ENCODE data around the gene PITPNB. TPM values are rescaled to one million over a fixed set of nuclear protein-coding genes. Genes with fewer than 3 reads are reported as not detected.

PITPNB gene
- total and polyA plus RNA-seq, 2 experiments from 2014 or later = 50.9 to 56.0 TPM

DNA sequence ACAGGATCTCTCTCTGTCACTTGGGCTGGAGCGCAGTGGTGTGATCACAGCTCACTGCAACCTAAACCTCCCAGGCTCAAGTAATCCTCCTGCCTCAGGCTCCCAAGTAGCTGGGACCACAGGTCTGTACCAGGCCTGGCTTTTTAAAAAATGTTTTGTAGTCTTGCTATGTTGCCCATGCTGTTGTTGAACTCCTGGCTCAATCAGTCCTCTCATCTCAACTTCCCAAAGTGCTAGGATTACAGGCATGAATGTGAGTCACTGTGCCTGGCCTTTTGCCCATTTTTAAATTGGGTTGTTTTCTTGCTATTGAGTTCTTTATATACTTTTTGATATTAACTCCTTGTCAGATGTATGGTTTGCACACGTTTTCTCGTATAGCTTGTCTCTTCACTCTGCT is 33.0 kb upstream of the PITPNB start (continued):
- TF ChIP-seq, protein P1, sequence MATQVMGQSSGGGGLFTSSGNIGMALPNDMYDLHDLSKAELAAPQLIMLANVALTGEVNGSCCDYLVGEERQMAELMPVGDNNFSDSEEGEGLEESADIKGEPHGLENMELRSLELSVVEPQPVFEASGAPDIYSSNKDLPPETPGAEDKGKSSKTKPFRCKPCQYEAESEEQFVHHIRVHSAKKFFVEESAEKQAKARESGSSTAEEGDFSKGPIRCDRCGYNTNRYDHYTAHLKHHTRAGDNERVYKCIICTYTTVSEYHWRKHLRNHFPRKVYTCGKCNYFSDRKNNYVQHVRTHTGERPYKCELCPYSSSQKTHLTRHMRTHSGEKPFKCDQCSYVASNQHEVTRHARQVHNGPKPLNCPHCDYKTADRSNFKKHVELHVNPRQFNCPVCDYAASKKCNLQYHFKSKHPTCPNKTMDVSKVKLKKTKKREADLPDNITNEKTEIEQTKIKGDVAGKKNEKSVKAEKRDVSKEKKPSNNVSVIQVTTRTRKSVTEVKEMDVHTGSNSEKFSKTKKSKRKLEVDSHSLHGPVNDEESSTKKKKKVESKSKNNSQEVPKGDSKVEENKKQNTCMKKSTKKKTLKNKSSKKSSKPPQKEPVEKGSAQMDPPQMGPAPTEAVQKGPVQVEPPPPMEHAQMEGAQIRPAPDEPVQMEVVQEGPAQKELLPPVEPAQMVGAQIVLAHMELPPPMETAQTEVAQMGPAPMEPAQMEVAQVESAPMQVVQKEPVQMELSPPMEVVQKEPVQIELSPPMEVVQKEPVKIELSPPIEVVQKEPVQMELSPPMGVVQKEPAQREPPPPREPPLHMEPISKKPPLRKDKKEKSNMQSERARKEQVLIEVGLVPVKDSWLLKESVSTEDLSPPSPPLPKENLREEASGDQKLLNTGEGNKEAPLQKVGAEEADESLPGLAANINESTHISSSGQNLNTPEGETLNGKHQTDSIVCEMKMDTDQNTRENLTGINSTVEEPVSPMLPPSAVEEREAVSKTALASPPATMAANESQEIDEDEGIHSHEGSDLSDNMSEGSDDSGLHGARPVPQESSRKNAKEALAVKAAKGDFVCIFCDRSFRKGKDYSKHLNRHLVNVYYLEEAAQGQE (IDR thresholded peaks at IDR 0.05; ENCODE audit: unreplicated experiment) = no peak
- TF ChIP-seq ZNF114 (CRISPR knock-in tag; IDR thresholded peaks at IDR 0.05) (no peak), ZNF331 (CRISPR knock-in tag; IDR thresholded peaks at IDR 0.05; ENCODE audit: low read depth) (no peak), EZH2phosphoT487 (IDR thresholded peaks at IDR 0.05; ENCODE audit: unreplicated experiment) (no peak), STAT1 (IDR thresholded peaks at IDR 0.05; ENCODE audit: unreplicated experiment) (no peak)

DNA sequence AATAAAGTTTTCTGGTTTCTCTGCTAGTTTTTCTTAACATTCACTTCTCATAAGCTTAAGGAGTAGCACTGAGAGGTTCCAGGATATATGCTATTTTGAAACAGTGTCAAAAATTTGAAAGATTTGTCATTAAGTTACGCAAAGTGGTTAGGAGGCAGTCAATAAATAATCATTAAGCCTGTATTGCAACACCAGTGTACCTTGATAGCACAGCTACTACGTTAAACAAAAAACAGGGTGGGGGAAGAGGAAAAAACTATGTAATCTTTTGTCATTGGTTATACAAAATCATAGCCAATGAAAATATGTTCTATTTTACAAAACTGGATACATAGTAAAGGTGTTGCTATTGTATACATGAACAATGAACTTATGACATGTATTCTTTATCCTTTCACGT is 30.4 kb upstream of the PITPNB start:
- no peaks in the 10 kb centered on the region for H3K79me2 ChIP-seq (replicated peaks; ENCODE audit: insufficient read depth)
- Mint-ChIP-seq H3K9me3 (no peaks in the 10 kb centered on the region), H3K36me3 (ENCODE audit: low read depth) (no peaks in the 10 kb centered on the region), H3K27me3 (ENCODE audit: insufficient read depth, low read depth, poor library complexity) (peaks cover 1% of the 10 kb centered on the region), H3K4me1 (0 out of 3 replicates have a peak, but pooled peaks cover 3% of the 10 kb centered on the region), H3K27ac (no peak overlapping the region), H3K4me3 (no peak overlapping the region)
- ATAC-seq (no peak), DNase-seq (ENCODE audit: low spot score) (no peak)
- H3K27ac ChIP-seq (ENCODE audit: low read depth) = no peak overlapping the region
- no peaks in the 10 kb centered on the region for H3K27me3 ChIP-seq (ENCODE audit: insufficient read depth)
- no peaks in the 10 kb centered on the region for H3K9me2 ChIP-seq (ENCODE audit: insufficient read depth)
- no peaks in the 10 kb centered on the region for H3K36me3 ChIP-seq (ENCODE audit: insufficient read depth)
- no peaks in the 10 kb centered on the region for H3F3A ChIP-seq (replicated peaks; ENCODE audit: low read depth)
- no peaks in the 10 kb centered on the region for H4K20me1 ChIP-seq (replicated peaks; ENCODE audit: insufficient read depth)
- H3K4me3 ChIP-seq = no peak overlapping the region
- H3K4me1 ChIP-seq (ENCODE audit: insufficient read depth) = no peaks in the 10 kb centered on the region
- H3K4me2 ChIP-seq = no peak overlapping the region
- H2AFZ ChIP-seq = no peak overlapping the region
- TF ChIP-seq POLR2AphosphoS5 (IDR thresholded peaks at IDR 0.05; ENCODE audit: low read depth) (no peak), ZNF331 (CRISPR knock-in tag; IDR thresholded peaks at IDR 0.05; ENCODE audit: low read depth) (no peak), STAT1 (IDR thresholded peaks at IDR 0.05; ENCODE audit: unreplicated experiment) (no peak), EZH2phosphoT487 (IDR thresholded peaks at IDR 0.05; ENCODE audit: unreplicated experiment) (no peak), NANOG (IDR thresholded peaks at IDR 0.05; ENCODE audit: borderline replicate concordance) (no peak)
- TF ChIP-seq, protein P2, sequence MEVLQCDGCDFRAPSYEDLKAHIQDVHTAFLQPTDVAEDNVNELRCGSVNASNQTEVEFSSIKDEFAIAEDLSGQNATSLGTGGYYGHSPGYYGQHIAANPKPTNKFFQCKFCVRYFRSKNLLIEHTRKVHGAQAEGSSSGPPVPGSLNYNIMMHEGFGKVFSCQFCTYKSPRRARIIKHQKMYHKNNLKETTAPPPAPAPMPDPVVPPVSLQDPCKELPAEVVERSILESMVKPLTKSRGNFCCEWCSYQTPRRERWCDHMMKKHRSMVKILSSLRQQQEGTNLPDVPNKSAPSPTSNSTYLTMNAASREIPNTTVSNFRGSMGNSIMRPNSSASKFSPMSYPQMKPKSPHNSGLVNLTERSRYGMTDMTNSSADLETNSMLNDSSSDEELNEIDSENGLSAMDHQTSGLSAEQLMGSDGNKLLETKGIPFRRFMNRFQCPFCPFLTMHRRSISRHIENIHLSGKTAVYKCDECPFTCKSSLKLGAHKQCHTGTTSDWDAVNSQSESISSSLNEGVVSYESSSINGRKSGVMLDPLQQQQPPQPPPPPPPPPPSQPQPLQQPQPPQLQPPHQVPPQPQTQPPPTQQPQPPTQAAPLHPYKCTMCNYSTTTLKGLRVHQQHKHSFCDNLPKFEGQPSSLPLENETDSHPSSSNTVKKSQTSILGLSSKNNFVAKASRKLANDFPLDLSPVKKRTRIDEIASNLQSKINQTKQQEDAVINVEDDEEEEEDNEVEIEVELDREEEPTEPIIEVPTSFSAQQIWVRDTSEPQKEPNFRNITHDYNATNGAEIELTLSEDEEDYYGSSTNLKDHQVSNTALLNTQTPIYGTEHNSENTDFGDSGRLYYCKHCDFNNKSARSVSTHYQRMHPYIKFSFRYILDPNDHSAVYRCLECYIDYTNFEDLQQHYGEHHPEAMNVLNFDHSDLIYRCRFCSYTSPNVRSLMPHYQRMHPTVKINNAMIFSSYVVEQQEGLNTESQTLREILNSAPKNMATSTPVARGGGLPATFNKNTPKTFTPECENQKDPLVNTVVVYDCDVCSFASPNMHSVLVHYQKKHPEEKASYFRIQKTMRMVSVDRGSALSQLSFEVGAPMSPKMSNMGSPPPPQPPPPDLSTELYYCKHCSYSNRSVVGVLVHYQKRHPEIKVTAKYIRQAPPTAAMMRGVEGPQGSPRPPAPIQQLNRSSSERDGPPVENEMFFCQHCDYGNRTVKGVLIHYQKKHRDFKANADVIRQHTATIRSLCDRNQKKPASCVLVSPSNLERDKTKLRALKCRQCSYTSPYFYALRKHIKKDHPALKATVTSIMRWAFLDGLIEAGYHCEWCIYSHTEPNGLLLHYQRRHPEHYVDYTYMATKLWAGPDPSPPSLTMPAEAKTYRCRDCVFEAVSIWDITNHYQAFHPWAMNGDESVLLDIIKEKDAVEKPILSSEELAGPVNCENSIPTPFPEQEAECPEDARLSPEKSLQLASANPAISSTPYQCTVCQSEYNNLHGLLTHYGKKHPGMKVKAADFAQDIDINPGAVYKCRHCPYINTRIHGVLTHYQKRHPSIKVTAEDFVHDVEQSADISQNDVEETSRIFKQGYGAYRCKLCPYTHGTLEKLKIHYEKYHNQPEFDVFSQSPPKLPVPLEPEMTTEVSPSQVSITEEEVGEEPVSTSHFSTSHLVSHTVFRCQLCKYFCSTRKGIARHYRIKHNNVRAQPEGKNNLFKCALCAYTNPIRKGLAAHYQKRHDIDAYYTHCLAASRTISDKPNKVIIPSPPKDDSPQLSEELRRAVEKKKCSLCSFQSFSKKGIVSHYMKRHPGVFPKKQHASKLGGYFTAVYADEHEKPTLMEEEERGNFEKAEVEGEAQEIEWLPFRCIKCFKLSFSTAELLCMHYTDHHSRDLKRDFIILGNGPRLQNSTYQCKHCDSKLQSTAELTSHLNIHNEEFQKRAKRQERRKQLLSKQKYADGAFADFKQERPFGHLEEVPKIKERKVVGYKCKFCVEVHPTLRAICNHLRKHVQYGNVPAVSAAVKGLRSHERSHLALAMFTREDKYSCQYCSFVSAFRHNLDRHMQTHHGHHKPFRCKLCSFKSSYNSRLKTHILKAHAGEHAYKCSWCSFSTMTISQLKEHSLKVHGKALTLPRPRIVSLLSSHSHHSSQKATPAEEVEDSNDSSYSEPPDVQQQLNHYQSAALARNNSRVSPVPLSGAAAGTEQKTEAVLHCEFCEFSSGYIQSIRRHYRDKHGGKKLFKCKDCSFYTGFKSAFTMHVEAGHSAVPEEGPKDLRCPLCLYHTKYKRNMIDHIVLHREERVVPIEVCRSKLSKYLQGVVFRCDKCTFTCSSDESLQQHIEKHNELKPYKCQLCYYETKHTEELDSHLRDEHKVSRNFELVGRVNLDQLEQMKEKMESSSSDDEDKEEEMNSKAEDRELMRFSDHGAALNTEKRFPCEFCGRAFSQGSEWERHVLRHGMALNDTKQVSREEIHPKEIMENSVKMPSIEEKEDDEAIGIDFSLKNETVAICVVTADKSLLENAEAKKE (CRISPR knock-in tag; IDR thresholded peaks at IDR 0.05) = no peak
- TF ChIP-seq, protein P1 (IDR thresholded peaks at IDR 0.05; ENCODE audit: unreplicated experiment) = no peak
- TF ChIP-seq, protein P3, sequence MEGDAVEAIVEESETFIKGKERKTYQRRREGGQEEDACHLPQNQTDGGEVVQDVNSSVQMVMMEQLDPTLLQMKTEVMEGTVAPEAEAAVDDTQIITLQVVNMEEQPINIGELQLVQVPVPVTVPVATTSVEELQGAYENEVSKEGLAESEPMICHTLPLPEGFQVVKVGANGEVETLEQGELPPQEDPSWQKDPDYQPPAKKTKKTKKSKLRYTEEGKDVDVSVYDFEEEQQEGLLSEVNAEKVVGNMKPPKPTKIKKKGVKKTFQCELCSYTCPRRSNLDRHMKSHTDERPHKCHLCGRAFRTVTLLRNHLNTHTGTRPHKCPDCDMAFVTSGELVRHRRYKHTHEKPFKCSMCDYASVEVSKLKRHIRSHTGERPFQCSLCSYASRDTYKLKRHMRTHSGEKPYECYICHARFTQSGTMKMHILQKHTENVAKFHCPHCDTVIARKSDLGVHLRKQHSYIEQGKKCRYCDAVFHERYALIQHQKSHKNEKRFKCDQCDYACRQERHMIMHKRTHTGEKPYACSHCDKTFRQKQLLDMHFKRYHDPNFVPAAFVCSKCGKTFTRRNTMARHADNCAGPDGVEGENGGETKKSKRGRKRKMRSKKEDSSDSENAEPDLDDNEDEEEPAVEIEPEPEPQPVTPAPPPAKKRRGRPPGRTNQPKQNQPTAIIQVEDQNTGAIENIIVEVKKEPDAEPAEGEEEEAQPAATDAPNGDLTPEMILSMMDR (conservative IDR thresholded peaks at IDR 0.05; ENCODE audit: low read depth in 2 of 2) = no peak
